Liver (tissue), 9 donors: Measurements from ENCODE around the gene SLC44A2. TPM values are rescaled to one million over a fixed set of nuclear protein-coding genes. Genes with fewer than 3 reads are reported as not detected.

Source experiments
- DNase-seq: peaks from one replicate; pipeline ENCODE4 v3.0.0-alpha.2; 2017; ENCODE audit warnings: low spot score
- H3K27ac ChIP-seq, 2 donors: one replicate each; pipeline ENCODE4 v1.7.0; 2013; ENCODE audit warnings: inconsistent platforms in 2 of 2, low read length in 2 of 2, control low read depth in 1 of 2, low read depth in 1 of 2, mild to moderate bottlenecking in 1 of 2
- H3K27me3 ChIP-seq, 4 donors: one replicate each; pipeline versions ENCODE4 v1.6.1 to v1.7.0; 2013; ENCODE audit warnings: low read length in 3 of 4, inconsistent platforms in 1 of 4, mild to moderate bottlenecking in 1 of 4, moderate library complexity in 1 of 4; ENCODE audit not compliant: control insufficient read depth in 4 of 4, insufficient read depth in 4 of 4
- H3K36me3 ChIP-seq, 4 donors: one replicate each; pipeline versions ENCODE4 v1.6.1 to v1.7.0; 2013; ENCODE audit warnings: low read length in 3 of 4, mild to moderate bottlenecking in 3 of 4, low read depth in 1 of 4, moderate library complexity in 1 of 4; ENCODE audit not compliant: control insufficient read depth in 4 of 4, insufficient read depth in 3 of 4
- H3K4me1 ChIP-seq, 4 donors: one replicate each; pipeline versions ENCODE4 v1.6.1 to v1.7.0; 2013; ENCODE audit warnings: low read length in 3 of 4, mild to moderate bottlenecking in 3 of 4, moderate library complexity in 1 of 4; ENCODE audit not compliant: control insufficient read depth in 4 of 4, insufficient read depth in 4 of 4
- H3K4me3 ChIP-seq, 3 donors: one replicate each; pipeline versions ENCODE4 v1.6.1 to v1.7.0; 2013; ENCODE audit warnings: low read length in 3 of 3, control low read depth in 1 of 3, low read depth in 1 of 3, mild to moderate bottlenecking in 1 of 3
- H3K9ac ChIP-seq, 2 donors: one replicate each; pipeline ENCODE4 v1.7.0; 2013; ENCODE audit warnings: low read length in 2 of 2, mild to moderate bottlenecking in 2 of 2, moderate library complexity in 2 of 2, control low read depth in 1 of 2, low read depth in 1 of 2
- H3K9me3 ChIP-seq, 4 donors: one replicate each; pipeline versions ENCODE4 v1.6.1 to v1.7.0; 2013; ENCODE audit warnings: low read length in 3 of 4; ENCODE audit not compliant: control insufficient read depth in 4 of 4
- EGR1 ChIP-seq, 2 donors: IDR thresholded peaks; 2 replicates each; pipeline ENCODE4 v1.6.1; 2016 to 2018; ENCODE audit warnings: antibody characterized with exemption in 2 of 2, low read depth in 2 of 2
- FOXA1 ChIP-seq: IDR thresholded peaks from 2 replicates; pipeline ENCODE4 v1.6.1; 2016; ENCODE audit warnings: antibody characterized with exemption
- FOXA2 ChIP-seq: IDR thresholded peaks from 2 replicates; pipeline ENCODE4 v1.6.1; 2016; ENCODE audit warnings: antibody characterized with exemption
- HNF4A ChIP-seq, 2 donors: conservative IDR thresholded peaks; 2 replicates each; pipeline ENCODE4 v1.6.1; 2016; ENCODE audit warnings: antibody characterized with exemption in 2 of 2, mild to moderate bottlenecking in 2 of 2
- NR2F2 ChIP-seq: IDR thresholded peaks from 2 replicates; pipeline ENCODE4 v1.6.1; 2016; ENCODE audit warnings: antibody characterized with exemption
- RAD21 ChIP-seq, 2 donors: IDR thresholded peaks; 2 replicates each; pipeline ENCODE4 v1.6.1; 2016; ENCODE audit warnings: antibody characterized with exemption in 2 of 2, mild to moderate bottlenecking in 2 of 2
- REST ChIP-seq: IDR thresholded peaks from 2 replicates; pipeline ENCODE4 v1.6.1; 2016; ENCODE audit warnings: antibody characterized with exemption, mild to moderate bottlenecking
- SP1 ChIP-seq: IDR thresholded peaks from 2 replicates; pipeline ENCODE4 v1.6.1; 2018; ENCODE audit warnings: antibody characterized with exemption, mild to moderate bottlenecking
- YY1 ChIP-seq: IDR thresholded peaks from 2 replicates; pipeline ENCODE4 v1.6.1; 2016; ENCODE audit warnings: antibody characterized with exemption, mild to moderate bottlenecking
- WGBS: extraction: QIAGEN DNeasy Blood & Tissue Kit; methylation state at CpG from one replicate; pipeline ENCODE4 v1.1.7; 2013; 5-methylcytosine and 5-hydroxymethylcytosine counted together
- polyA plus RNA-seq, 2 donors: library from polyadenylated mRNA; stranded (reverse) in 1 of 2; unstranded in 1 of 2; fragments of 200-250 nt in 1 of 2; fragments of >200 nt in 1 of 2; fragmentation: Nextera tagmentation in 1 of 2; extraction: Ambion mirVana in 1 of 2; gene quantifications; one replicate each; pipeline versions ENCODE4 v1.2.1 to v1.2.3, GENCODE V29; 2013 to 2015
- total RNA-seq, 2 donors: library from RNA; depleted of rRNA; stranded (reverse); fragments of >200 nt; gene quantifications; one replicate each; pipeline ENCODE4 v1.2.3, GENCODE V29; 2014
- donor health status: healthy.
- donor health status: healthy.
- donor health status: healthy.
- donor health status: healthy.
- donor health status: healthy.

The SLC44A2 gene
- total and polyA plus RNA-seq, 4 donors: 12.0 to 21.6 (median 13.4) TPM

- TF ChIP-seq FOXA1: no peak
- TF ChIP-seq SP1: no peak
- TF ChIP-seq EGR1 (IDR thresholded peaks at IDR 0.05; ENCODE audit: low read depth in 2 of 2): no peak
- Histone ChIP-seq H3K27ac (no peak overlapping the region), H3K4me1 (peaks cover 6 to 10% (median 7%) of the 10 kb centered on the region in 4 donors), H3K27me3 (no peaks in the 10 kb centered on the region), H3K36me3 (peaks cover 17 to 54% (median 21%) of the 10 kb centered on the region in 4 donors), H3K9me3 (no peaks in the 10 kb centered on the region), H3K4me3 (no peak overlapping the region), H3K9ac (no peak overlapping the region)
- no peak for DNase-seq
- 93% methylated on average over 23 of the region's 23 CpGs for WGBS
Observed at GRCh38 chr19:10691178-10691881, 66.0 kb downstream of the SLC44A2 start.

- no peak for TF ChIP-seq FOXA2
- Histone ChIP-seq H3K9me3 (no peaks in the 10 kb centered on the region), H3K27ac (no peak overlapping the region), H3K9ac (no peak overlapping the region), H3K36me3 (peaks cover 15 to 48% (median 19%) of the 10 kb centered on the region in 4 donors), H3K27me3 (no peaks in the 10 kb centered on the region), H3K4me1 (peaks cover 6 to 10% (median 7%) of the 10 kb centered on the region in 4 donors), H3K4me3 (no peak overlapping the region)
- 90% methylated on average over 5 of the region's 5 CpGs for WGBS
- DNase-seq: no peak
Observed at GRCh38 chr19:10691883-10692282, 66.5 kb downstream of the SLC44A2 start.

GRCh38 chr19:10692673-10693264 is 67.4 kb downstream of the SLC44A2 start:
- Histone ChIP-seq H3K9me3 (no peaks in the 10 kb centered on the region), H3K4me3 (no peak overlapping the region), H3K9ac (no peak overlapping the region), H3K27me3 (no peaks in the 10 kb centered on the region), H3K36me3 (peaks cover 6 to 40% (median 15%) of the 10 kb centered on the region in 4 donors), H3K4me1 (peaks cover 6 to 10% (median 7%) of the 10 kb centered on the region in 4 donors), H3K27ac (no peak overlapping the region)
- WGBS: 92% methylated on average over 5 of the region's 5 CpGs
- TF ChIP-seq FOXA1 (no peak), RAD21 (IDR thresholded peaks at IDR 0.05) (no peak), HNF4A (conservative IDR thresholded peaks at IDR 0.05) (no peak), YY1 (no peak), SP1 (no peak), REST (no peak), NR2F2 (no peak), EGR1 (IDR thresholded peaks at IDR 0.05; ENCODE audit: low read depth in 2 of 2) (no peak)
- DNase-seq: no peak

Other genes starting within 250 kb of the SLC44A2 start
- 10 to 100 TPM; 59.2 to 60.0 TPM for gene TYK2, start 245.0 kb upstream of the SLC44A2 start, total RNA-seq
- 10 to 100 TPM; 47.9 to 63.1 TPM for gene TYK2, start 245.0 kb upstream of the SLC44A2 start, polyA plus RNA-seq
- 10 to 100 TPM; 46.0 to 52.3 TPM for gene CDC37, start 222.0 kb upstream of the SLC44A2 start, total RNA-seq
- gene CDC37, start 222.0 kb upstream of the SLC44A2 start, polyA plus RNA-seq: 10 to 100 TPM; 61.2 to 69.9 TPM
- 1 to 10 TPM; 1.1 to 2.3 TPM for gene PDE4A, start 205.0 kb upstream of the SLC44A2 start, total RNA-seq
- 1 to 10 TPM in 1 of 2 donors, under 1 TPM in 1; 0.90 to 1.5 TPM for gene PDE4A, start 205.0 kb upstream of the SLC44A2 start, polyA plus RNA-seq
- gene KEAP1, start 122.2 kb upstream of the SLC44A2 start, total RNA-seq: 10 to 100 TPM; 45.4 to 62.3 TPM
- gene KEAP1, start 122.2 kb upstream of the SLC44A2 start, polyA plus RNA-seq: 10 to 100 TPM; 44.3 to 50.6 TPM
- gene S1PR5, start 108.1 kb upstream of the SLC44A2 start, total RNA-seq: under 1 TPM; 0.17 to 0.56 TPM
- gene S1PR5, start 108.1 kb upstream of the SLC44A2 start, polyA plus RNA-seq: under 1 TPM; 0.32 to 0.36 TPM
- 10 to 100 TPM; 10.1 to 44.4 TPM for gene ATG4D, start 81.6 kb upstream of the SLC44A2 start, total RNA-seq
- 10 to 100 TPM in 1 of 2 donors, 1 to 10 TPM in 1; 4.7 to 12.1 TPM for gene ATG4D, start 81.6 kb upstream of the SLC44A2 start, polyA plus RNA-seq
- gene KRI1, start 59.5 kb upstream of the SLC44A2 start, total RNA-seq: 10 to 100 TPM in 1 of 2 donors, 1 to 10 TPM in 1; 7.0 to 14.1 TPM
- 1 to 10 TPM; 4.6 to 7.1 TPM for gene KRI1, start 59.5 kb upstream of the SLC44A2 start, polyA plus RNA-seq
- gene CDKN2D, start 56.6 kb upstream of the SLC44A2 start, total RNA-seq: 10 to 100 TPM in 1 of 2 donors, 1 to 10 TPM in 1; 2.7 to 86.4 TPM
- gene CDKN2D, start 56.6 kb upstream of the SLC44A2 start, polyA plus RNA-seq: 1 to 10 TPM; 1.6 to 4.4 TPM
- 1 to 10 TPM in 1 of 2 donors, under 1 TPM in 1; 0.42 to 1.3 TPM for gene AP1M2, start 38.2 kb upstream of the SLC44A2 start, total RNA-seq
- gene AP1M2, start 38.2 kb upstream of the SLC44A2 start, polyA plus RNA-seq: under 1 TPM; 0.57 to 0.83 TPM
- 10 to 100 TPM; 53.8 to 85.1 TPM for gene ILF3, start 28.8 kb downstream of the SLC44A2 start, total RNA-seq
- 10 to 100 TPM; 31.7 to 32.0 TPM for gene ILF3, start 28.8 kb downstream of the SLC44A2 start, polyA plus RNA-seq
- 10 to 100 TPM; 13.2 to 28.3 TPM for gene QTRT1, start 75.9 kb downstream of the SLC44A2 start, total RNA-seq
- 10 to 100 TPM; 17.1 to 38.1 TPM for gene QTRT1, start 75.9 kb downstream of the SLC44A2 start, polyA plus RNA-seq
- gene DNM2, start 92.5 kb downstream of the SLC44A2 start, total RNA-seq: 10 to 100 TPM; 79.5 to 95.1 TPM
- 10 to 100 TPM; 23.1 to 38.6 TPM for gene DNM2, start 92.5 kb downstream of the SLC44A2 start, polyA plus RNA-seq
- 10 to 100 TPM; 17.8 to 24.7 TPM for gene TMED1, start 210.7 kb downstream of the SLC44A2 start, total RNA-seq
- 10 to 100 TPM; 28.4 to 34.7 TPM for gene TMED1, start 210.7 kb downstream of the SLC44A2 start, polyA plus RNA-seq
- gene C19orf38, start 222.9 kb downstream of the SLC44A2 start, total RNA-seq: 1 to 10 TPM; 1.8 to 3.9 TPM
- gene C19orf38, start 222.9 kb downstream of the SLC44A2 start, polyA plus RNA-seq: 1 to 10 TPM in 1 of 2 donors, under 1 TPM in 1; 0.97 to 1.1 TPM
- 10 to 100 TPM; 12.6 to 18.3 TPM for gene CARM1, start 246.0 kb downstream of the SLC44A2 start, total RNA-seq
- gene CARM1, start 246.0 kb downstream of the SLC44A2 start, polyA plus RNA-seq: 10 to 100 TPM in 1 of 2 donors, 1 to 10 TPM in 1; 5.1 to 17.5 TPM